Activated CD8-positive, alpha-beta T cell treated with anti-CD3 and anti-CD28 coated beads for 36 hours (primary cell): ENCODE data around the gene CD79A. TPM values are rescaled to one million over a fixed set of nuclear protein-coding genes. Genes with fewer than 3 reads are reported as not detected.

ENCODE experiments used
- ATAC-seq: fragments of 200-7000 bp; cut with Tn5 transposase; one replicate; pipeline ENCODE4 v1.10.0; 2021; ENCODE audit warnings: mild to moderate bottlenecking, moderate library complexity
- CTCF ChIA-PET: fragments of 350-600 bp; sonication (Branson Sonifier 250); formaldehyde crosslinking; loops from one replicate; lab custom pipeline; 2021; ENCODE audit warnings: antibody characterized with exemption; lab: Charles Lee
- POLR2A ChIA-PET: fragments of 350-600 bp; sonication (Branson Sonifier 250); formaldehyde crosslinking; loops from one replicate; lab custom pipeline; 2021; ENCODE audit warnings: antibody characterized with exemption; lab: Charles Lee
- DNase-seq: peaks from one replicate; pipeline ENCODE4 v3.0.0-alpha.2; 2020
- H3K27ac Mint-ChIP-seq: one replicate; pipeline ENCODE4 v1.8.0; 2021; ENCODE audit warnings: mild to moderate bottlenecking, mixed read lengths
- H3K27me3 Mint-ChIP-seq: one replicate; pipeline ENCODE4 v1.8.0; 2021; ENCODE audit warnings: mixed read lengths
- H3K36me3 Mint-ChIP-seq: one replicate; pipeline ENCODE4 v1.8.0; 2021; ENCODE audit warnings: low read depth, mixed read lengths
- H3K4me1 Mint-ChIP-seq: one replicate; pipeline ENCODE4 v1.8.0; 2021; ENCODE audit warnings: low read depth, mixed read lengths
- H3K4me3 Mint-ChIP-seq: one replicate; pipeline ENCODE4 v1.8.0; 2021; ENCODE audit warnings: mild to moderate bottlenecking, moderate library complexity, mixed read lengths
- H3K9me3 Mint-ChIP-seq: one replicate; pipeline ENCODE4 v1.8.0; 2021; ENCODE audit warnings: mixed read lengths
- intact Hi-C: fragments of 100-400 bp; cut with micrococcal nuclease; formaldehyde crosslinking; loops from one replicate; pipeline ENCODE4 v1.10.0; 2022
- total RNA-seq, 2 experiments: library from RNA; stranded (reverse); gene quantifications; one replicate each; pipeline ENCODE4 v1.2.3, GENCODE V29; 2021
- TF ChIP-seq, protein P1 (sequence below): fragments of 200-600 bp; IDR thresholded peaks from one replicate; pipeline ENCODE4 v1.8.0; 2022; ENCODE audit warnings: antibody characterized with exemption, mild to moderate bottlenecking

CD79A gene
- total RNA-seq, 2 experiments from 2014 or later, result 19.3 to 21.0 TPM

- peaks cover 33% of the 10 kb centered on the region for H3K4me1 Mint-ChIP-seq
- peaks cover 36% of the 10 kb centered on the region for H3K36me3 Mint-ChIP-seq
- H3K27ac Mint-ChIP-seq, result peak overlapping the region; percentile 96
- ATAC-seq, result no peak
- H3K9me3 Mint-ChIP-seq, result no peaks in the 10 kb centered on the region
- DNase-seq, result no peak
- no peaks in the 10 kb centered on the region for H3K27me3 Mint-ChIP-seq
- TF ChIP-seq, protein P1, sequence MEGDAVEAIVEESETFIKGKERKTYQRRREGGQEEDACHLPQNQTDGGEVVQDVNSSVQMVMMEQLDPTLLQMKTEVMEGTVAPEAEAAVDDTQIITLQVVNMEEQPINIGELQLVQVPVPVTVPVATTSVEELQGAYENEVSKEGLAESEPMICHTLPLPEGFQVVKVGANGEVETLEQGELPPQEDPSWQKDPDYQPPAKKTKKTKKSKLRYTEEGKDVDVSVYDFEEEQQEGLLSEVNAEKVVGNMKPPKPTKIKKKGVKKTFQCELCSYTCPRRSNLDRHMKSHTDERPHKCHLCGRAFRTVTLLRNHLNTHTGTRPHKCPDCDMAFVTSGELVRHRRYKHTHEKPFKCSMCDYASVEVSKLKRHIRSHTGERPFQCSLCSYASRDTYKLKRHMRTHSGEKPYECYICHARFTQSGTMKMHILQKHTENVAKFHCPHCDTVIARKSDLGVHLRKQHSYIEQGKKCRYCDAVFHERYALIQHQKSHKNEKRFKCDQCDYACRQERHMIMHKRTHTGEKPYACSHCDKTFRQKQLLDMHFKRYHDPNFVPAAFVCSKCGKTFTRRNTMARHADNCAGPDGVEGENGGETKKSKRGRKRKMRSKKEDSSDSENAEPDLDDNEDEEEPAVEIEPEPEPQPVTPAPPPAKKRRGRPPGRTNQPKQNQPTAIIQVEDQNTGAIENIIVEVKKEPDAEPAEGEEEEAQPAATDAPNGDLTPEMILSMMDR, result no peak
- peak overlapping the region; percentile 83 for H3K4me3 Mint-ChIP-seq
- intact Hi-C loops, result no loop called here
- ChIA-PET CTCF (interaction anchor here (0.6 to 4.2 kb wide), 13 partner anchors 8 to 262 kb away, joined by 3 to 48 read pairs (median 5); partner anchors contain the start of gene RABAC1), POLR2A (interaction anchor here (0.7 to 7.5 kb wide), 20 partner anchors 8 to 383 kb away, joined by 3 to 169 read pairs (median 8); partner anchors contain the start of genes ARHGEF1, CD79A, ERFL and RABAC1)
These were observed 17.9 kb upstream of the CD79A start for GRCh38 chr19:41859213-41859617.

GRCh38 chr19:41859618-41860418 lies 17.3 kb upstream of the CD79A start, which contains the start of gene RPS19:
Gene RPS19, plus strand, starts transcription at chr19:41860255. Its CDS starts 520 bp downstream, at chr19:41860775.
- POLR2A ChIA-PET, result interaction anchor here (0.6 to 7.5 kb wide), 32 partner anchors 9 to 597 kb away, joined by 3 to 169 read pairs (median 4); partner anchors contain the start of genes ARHGEF1, CD79A, DMAC2 and ERFL
- H3K4me3 Mint-ChIP-seq, result peak within 1 kb of the TSS; percentile 83
- H3K36me3 Mint-ChIP-seq, result peaks cover 42% of the 10 kb centered on the region
- no peaks in the 10 kb centered on the region for H3K27me3 Mint-ChIP-seq
- peak; percentile 90 for ATAC-seq
- TF ChIP-seq, protein P1, result peak; percentile 65
- CTCF ChIA-PET, result interaction anchor here (0.9 to 4.2 kb wide), 15 partner anchors 9 to 263 kb away, joined by 3 to 48 read pairs (median 4); partner anchors contain the start of gene RABAC1
- no peaks in the 10 kb centered on the region for H3K9me3 Mint-ChIP-seq
- DNase-seq, result peak; percentile 98
- H3K27ac Mint-ChIP-seq, result peak within 1 kb of the TSS; percentile 96
- intact Hi-C loops, result no loop called here
- peaks cover 39% of the 10 kb centered on the region for H3K4me1 Mint-ChIP-seq

- Mint-ChIP-seq H3K27me3 (no peaks in the 10 kb centered on the region), H3K4me1 (peaks cover 44% of the 10 kb centered on the region), H3K27ac (peak overlapping the region; percentile 94), H3K9me3 (no peaks in the 10 kb centered on the region), H3K4me3 (peak overlapping the region; percentile 83), H3K36me3 (peaks cover 48% of the 10 kb centered on the region)
- TF ChIP-seq, protein P1, result no peak
- ATAC-seq, result no peak
- POLR2A ChIA-PET, result interaction anchor here (0.6 to 7.5 kb wide), 24 partner anchors 9 to 598 kb away, joined by 3 to 169 read pairs (median 7); partner anchors contain the start of genes ARHGEF1, CD79A, ERFL and RABAC1
- intact Hi-C loops, result no loop called here
- CTCF ChIA-PET, result interaction anchor here (0.9 to 4.2 kb wide), 11 partner anchors 11 to 175 kb away, joined by 3 to 48 read pairs (median 5); partner anchors contain the start of genes CD79A and RABAC1
- no peak for DNase-seq
These were observed 16.5 kb upstream of the CD79A start for GRCh38 chr19:41860419-41861115.

DNA sequence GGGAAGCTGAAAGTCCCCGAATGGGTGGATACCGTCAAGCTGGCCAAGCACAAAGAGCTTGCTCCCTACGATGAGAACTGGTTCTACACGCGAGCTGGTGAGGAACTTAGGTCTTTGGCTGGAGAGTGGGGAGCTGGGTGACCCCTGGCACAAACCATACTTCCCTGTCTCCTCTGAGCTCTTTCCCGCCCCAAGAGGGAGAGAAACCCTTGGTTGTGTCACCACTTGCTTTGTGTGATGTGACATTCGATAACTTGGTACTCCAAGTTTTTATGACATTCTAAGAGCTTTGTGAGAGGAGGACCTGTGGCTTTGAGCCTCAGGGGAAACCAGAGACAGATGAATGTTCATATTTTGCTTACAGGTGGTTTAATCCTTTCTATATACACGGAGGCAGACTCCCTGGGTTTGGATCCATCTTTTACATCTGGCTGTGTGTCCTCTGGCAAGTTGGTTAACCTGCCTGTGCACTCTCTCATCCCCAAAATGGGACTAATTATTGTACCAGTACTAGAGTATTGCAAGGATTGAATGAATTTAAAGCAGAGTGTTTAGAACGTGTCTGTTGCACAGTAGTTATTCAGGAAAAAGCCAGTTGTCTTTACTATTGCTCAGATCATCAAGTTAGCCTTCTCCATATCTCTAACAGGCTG lies 15.8 kb upstream of the CD79A start:
- no peak for ATAC-seq
- H3K27me3 Mint-ChIP-seq, result no peaks in the 10 kb centered on the region
- H3K4me3 Mint-ChIP-seq, result peak overlapping the region; percentile 83
- CTCF ChIA-PET, result interaction anchor here (0.9 to 4.2 kb wide), 5 partner anchors 10 to 97 kb away, joined by 3 to 48 read pairs (median 10); partner anchors contain the start of genes CD79A and RABAC1
- H3K4me1 Mint-ChIP-seq, result peaks cover 47% of the 10 kb centered on the region
- intact Hi-C loops, result no loop called here
- TF ChIP-seq, protein P1, result no peak
- no peak for DNase-seq
- peaks cover 53% of the 10 kb centered on the region for H3K36me3 Mint-ChIP-seq
- POLR2A ChIA-PET, result interaction anchor here (1.2 to 7.5 kb wide), 13 partner anchors 10 to 97 kb away, joined by 3 to 169 read pairs (median 12); partner anchors contain the start of genes ARHGEF1, CD79A, ERFL and RABAC1
- no peaks in the 10 kb centered on the region for H3K9me3 Mint-ChIP-seq
- peak overlapping the region; percentile 94 for H3K27ac Mint-ChIP-seq
